Measurements from ENCODE around the gene ABCA2.

Gene ABCA2

DNA sequence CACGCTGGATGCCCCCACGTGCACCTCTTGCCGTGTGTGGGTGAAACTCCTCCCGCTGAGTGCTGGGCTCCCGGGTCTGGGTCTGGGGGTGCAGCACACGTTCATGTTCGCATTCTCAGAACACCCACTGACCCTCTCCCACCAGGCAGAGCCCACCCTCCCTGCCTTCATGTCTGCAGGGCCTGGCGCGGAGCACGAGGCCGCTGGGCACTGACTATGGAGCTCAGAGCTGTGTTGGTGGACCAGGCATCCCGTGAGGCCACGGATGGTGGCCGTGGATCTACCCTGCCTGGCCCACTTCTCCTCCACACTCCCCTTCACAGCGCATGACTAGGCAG lies 67.1 kb downstream of the ABCA2 start:
- no peak for DNase-seq

DNA sequence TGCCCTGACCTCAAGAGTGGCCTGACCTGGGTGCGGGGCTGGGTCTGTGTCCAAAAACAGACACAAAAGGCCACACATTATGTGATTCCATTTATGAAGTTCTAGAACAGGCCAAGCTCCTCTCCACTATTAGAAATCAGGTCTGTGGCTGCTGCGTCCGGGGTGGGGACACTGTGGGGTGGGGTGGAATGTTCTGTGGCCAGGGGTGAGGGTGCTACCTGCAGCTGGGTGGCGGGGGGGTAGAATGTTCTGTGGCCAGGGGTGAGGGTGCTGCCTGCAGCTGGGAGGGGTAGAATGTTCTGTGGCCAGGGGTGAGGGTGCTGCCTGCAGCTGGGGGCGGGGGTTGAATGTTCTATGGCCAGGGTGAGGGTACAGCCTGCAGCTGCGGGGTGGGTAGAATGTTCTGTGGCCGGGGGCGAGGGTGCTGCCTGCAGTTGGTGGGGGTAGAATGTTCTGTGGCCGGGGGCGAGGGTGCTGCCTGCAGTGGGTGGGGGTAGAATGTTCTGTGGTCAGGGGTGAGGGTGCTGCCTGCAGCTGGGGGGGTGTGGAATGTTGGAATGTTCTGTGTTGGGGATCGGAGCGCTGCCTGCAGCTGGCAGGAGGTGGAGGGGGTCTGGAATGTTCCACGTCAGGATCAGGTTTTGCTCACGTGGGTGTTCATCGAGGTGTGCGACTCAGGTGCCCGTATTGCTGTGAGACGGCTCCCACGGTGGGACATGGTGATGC lies 67.7 kb downstream of the ABCA2 start:
- peak; percentile 47 to 54 for DNase-seq

DNA sequence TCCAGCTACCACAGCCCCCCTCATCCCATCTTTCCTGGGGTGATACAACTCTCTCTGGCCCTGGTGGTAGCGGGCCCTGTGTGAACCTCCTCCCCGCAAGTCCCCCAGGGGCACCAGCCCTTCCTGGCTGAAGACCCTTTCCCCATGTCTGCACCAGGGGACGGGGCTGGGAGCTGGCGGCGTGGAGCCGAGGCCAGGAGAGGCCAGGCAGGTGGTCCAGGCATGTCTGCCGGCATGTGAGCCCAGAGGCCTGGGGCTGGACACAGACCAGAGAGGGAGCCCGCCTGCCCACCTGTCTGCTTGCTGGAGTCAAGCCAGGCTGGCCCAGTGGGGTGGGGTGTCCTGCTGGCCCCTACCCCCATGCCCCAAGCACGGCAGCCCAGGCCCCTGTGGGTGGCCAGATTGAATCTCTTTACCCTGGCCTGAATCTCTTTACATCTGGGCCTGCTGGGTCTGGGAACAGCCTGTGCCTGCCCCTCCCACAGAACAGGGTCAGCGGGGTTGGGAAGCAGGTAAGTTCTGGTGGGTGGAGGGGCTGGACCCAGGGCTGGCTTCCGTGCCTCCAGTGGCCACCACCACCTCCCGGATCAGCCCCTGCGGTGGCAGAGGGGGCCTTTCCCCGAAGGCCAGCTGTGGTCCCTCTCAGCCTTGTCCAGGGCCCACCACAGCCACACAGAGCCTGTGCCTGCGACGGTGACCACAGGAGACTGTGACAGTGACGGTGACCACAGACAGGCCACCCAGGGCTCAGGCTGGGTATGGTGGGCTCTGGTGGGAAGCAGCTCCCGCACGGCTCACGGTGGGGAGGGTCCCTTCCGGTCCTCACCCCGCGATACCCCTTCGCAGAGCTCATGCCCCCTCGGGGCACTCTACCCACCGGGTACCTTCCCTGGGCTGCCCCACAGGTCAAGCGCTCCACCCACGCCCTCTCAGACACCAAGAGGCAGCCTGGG lies 68.9 kb downstream of the ABCA2 start:
- no peak for DNase-seq

DNA sequence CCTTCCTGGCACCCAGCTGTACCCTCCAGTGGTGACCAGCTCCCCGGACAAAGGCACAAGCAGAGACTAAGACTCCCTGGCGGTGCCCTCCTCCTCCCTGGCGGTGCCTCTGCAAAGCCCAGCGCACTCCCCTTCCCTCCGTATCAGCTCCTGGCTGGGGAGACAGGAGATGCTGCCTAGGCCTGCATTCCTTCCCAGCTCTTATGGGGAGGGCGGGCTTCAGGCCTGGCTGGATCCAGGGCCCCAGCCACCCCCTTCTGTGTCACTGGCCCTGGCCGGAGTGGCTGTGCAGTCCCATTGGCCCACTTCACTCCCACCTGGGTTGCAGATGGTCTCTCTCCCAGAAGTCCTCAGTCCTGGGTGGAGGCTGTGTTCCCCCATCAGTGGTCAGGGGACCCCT lies 69.6 kb downstream of the ABCA2 start:
- no peak for DNase-seq

DNA sequence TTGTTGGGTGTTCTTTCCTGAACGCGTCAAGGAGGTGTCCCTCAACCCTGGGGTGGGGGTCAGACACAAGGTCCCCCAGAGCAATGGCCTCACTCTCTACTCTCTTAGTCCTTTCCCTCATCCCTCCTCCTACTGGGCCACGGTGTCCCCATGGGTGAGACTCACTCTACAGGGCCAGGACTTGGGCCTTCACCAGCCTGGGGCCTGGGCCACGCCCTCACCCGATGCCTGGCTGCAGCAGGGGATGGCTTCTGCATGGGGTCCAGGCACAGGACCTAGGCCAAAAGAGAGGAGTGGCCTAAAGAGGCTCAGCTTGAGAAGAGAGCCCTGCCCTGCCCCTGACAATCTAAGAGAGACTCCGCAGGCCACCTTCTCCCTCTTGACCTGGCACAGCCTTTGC lies 70.1 kb downstream of the ABCA2 start:
- DNase-seq: no peak

DNA sequence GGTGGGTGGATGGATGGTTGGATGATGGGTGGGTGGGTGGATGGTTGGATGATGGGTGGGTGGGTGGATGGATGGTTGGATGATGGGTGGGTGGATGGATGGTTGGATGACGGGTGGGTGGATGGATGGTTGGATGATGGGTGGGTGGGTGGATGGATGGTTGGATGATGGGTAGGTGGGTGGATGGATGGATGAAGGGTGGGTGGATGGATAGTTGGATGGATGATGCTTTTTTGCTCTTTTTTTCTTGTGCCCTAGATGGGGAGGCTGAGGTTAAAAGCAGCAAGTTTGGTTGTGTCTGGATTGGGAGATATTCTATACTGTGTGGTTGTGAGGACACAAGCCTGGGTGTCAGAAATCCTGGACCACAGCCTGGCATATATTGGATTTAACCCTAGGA lies 70.6 kb downstream of the ABCA2 start:
- no peak for DNase-seq
